Liver (tissue), 9 donors: ENCODE measurements around the gene SLC12A1. TPM values are rescaled to one million over a fixed set of nuclear protein-coding genes. Genes with fewer than 3 reads are reported as not detected.
A peak's percentile ranks its signal among the peaks of the same experiment; 100 is the strongest.

ENCODE experiments used
- DNase-seq: peaks from one replicate; pipeline ENCODE4 v3.0.0-alpha.2; 2017; ENCODE audit warnings: low spot score
- H3K27ac ChIP-seq, 2 donors: one replicate each; pipeline ENCODE4 v1.7.0; 2013; ENCODE audit warnings: inconsistent platforms in 2 of 2, low read length in 2 of 2, control low read depth in 1 of 2, low read depth in 1 of 2, mild to moderate bottlenecking in 1 of 2
- H3K27me3 ChIP-seq, 4 donors: one replicate each; pipeline versions ENCODE4 v1.6.1 to v1.7.0; 2013; ENCODE audit warnings: low read length in 3 of 4, inconsistent platforms in 1 of 4, mild to moderate bottlenecking in 1 of 4, moderate library complexity in 1 of 4; ENCODE audit not compliant: control insufficient read depth in 4 of 4, insufficient read depth in 4 of 4
- H3K36me3 ChIP-seq, 4 donors: one replicate each; pipeline versions ENCODE4 v1.6.1 to v1.7.0; 2013; ENCODE audit warnings: low read length in 3 of 4, mild to moderate bottlenecking in 3 of 4, low read depth in 1 of 4, moderate library complexity in 1 of 4; ENCODE audit not compliant: control insufficient read depth in 4 of 4, insufficient read depth in 3 of 4
- H3K4me1 ChIP-seq, 4 donors: one replicate each; pipeline versions ENCODE4 v1.6.1 to v1.7.0; 2013; ENCODE audit warnings: low read length in 3 of 4, mild to moderate bottlenecking in 3 of 4, moderate library complexity in 1 of 4; ENCODE audit not compliant: control insufficient read depth in 4 of 4, insufficient read depth in 4 of 4
- H3K4me3 ChIP-seq, 3 donors: one replicate each; pipeline versions ENCODE4 v1.6.1 to v1.7.0; 2013; ENCODE audit warnings: low read length in 3 of 3, control low read depth in 1 of 3, low read depth in 1 of 3, mild to moderate bottlenecking in 1 of 3
- H3K9ac ChIP-seq, 2 donors: one replicate each; pipeline ENCODE4 v1.7.0; 2013; ENCODE audit warnings: low read length in 2 of 2, mild to moderate bottlenecking in 2 of 2, moderate library complexity in 2 of 2, control low read depth in 1 of 2, low read depth in 1 of 2
- H3K9me3 ChIP-seq, 4 donors: one replicate each; pipeline versions ENCODE4 v1.6.1 to v1.7.0; 2013; ENCODE audit warnings: low read length in 3 of 4; ENCODE audit not compliant: control insufficient read depth in 4 of 4
- EGR1 ChIP-seq, 2 donors: IDR thresholded peaks; 2 replicates each; pipeline ENCODE4 v1.6.1; 2016 to 2018; ENCODE audit warnings: antibody characterized with exemption in 2 of 2, low read depth in 2 of 2
- FOXA1 ChIP-seq: IDR thresholded peaks from 2 replicates; pipeline ENCODE4 v1.6.1; 2016; ENCODE audit warnings: antibody characterized with exemption
- FOXA2 ChIP-seq: IDR thresholded peaks from 2 replicates; pipeline ENCODE4 v1.6.1; 2016; ENCODE audit warnings: antibody characterized with exemption
- GABPA ChIP-seq, 2 donors: IDR thresholded peaks in 1 of 2; conservative IDR thresholded peaks in 1 of 2; 2 replicates each; pipeline ENCODE4 v1.6.1; 2016; ENCODE audit warnings: antibody characterized with exemption in 2 of 2, mild to moderate bottlenecking in 1 of 2, moderate library complexity in 1 of 2
- HNF4A ChIP-seq, 2 donors: conservative IDR thresholded peaks; 2 replicates each; pipeline ENCODE4 v1.6.1; 2016; ENCODE audit warnings: antibody characterized with exemption in 2 of 2, mild to moderate bottlenecking in 2 of 2
- HNF4G ChIP-seq: IDR thresholded peaks from 2 replicates; pipeline ENCODE4 v1.6.1; 2016; ENCODE audit warnings: antibody characterized with exemption
- JUND ChIP-seq, 2 donors: IDR thresholded peaks; 2 replicates each; pipeline ENCODE4 v1.6.1; 2016; ENCODE audit warnings: antibody characterized with exemption in 2 of 2
- NR2F2 ChIP-seq: IDR thresholded peaks from 2 replicates; pipeline ENCODE4 v1.6.1; 2016; ENCODE audit warnings: antibody characterized with exemption
- RAD21 ChIP-seq, 2 donors: IDR thresholded peaks; 2 replicates each; pipeline ENCODE4 v1.6.1; 2016; ENCODE audit warnings: antibody characterized with exemption in 2 of 2, mild to moderate bottlenecking in 2 of 2
- RXRA ChIP-seq, 2 donors: IDR thresholded peaks; 2 replicates each; pipeline ENCODE4 v1.6.1; 2017 to 2018; ENCODE audit warnings: antibody characterized with exemption in 2 of 2, mild to moderate bottlenecking in 1 of 2
- TAF1 ChIP-seq: conservative IDR thresholded peaks from 2 replicates; pipeline ENCODE4 v1.6.1; 2016; ENCODE audit warnings: antibody characterized with exemption, mild to moderate bottlenecking
- YY1 ChIP-seq: IDR thresholded peaks from 2 replicates; pipeline ENCODE4 v1.6.1; 2016; ENCODE audit warnings: antibody characterized with exemption, mild to moderate bottlenecking
- WGBS: extraction: QIAGEN DNeasy Blood & Tissue Kit; methylation state at CpG from one replicate; pipeline ENCODE4 v1.1.7; 2013; 5-methylcytosine and 5-hydroxymethylcytosine counted together
- polyA plus RNA-seq, 2 donors: library from polyadenylated mRNA; stranded (reverse) in 1 of 2; unstranded in 1 of 2; fragments of 200-250 nt in 1 of 2; fragments of >200 nt in 1 of 2; fragmentation: Nextera tagmentation in 1 of 2; extraction: Ambion mirVana in 1 of 2; gene quantifications; one replicate each; pipeline versions ENCODE4 v1.2.1 to v1.2.3, GENCODE V29; 2013 to 2015
- total RNA-seq, 2 donors: library from RNA; depleted of rRNA; stranded (reverse); fragments of >200 nt; gene quantifications; one replicate each; pipeline ENCODE4 v1.2.3, GENCODE V29; 2014
- TF ChIP-seq, protein P1 (sequence below): IDR thresholded peaks from 2 replicates; pipeline ENCODE4 v1.6.1; 2016; ENCODE audit warnings: antibody characterized with exemption
- TF ChIP-seq, protein P2 (sequence below): fragments of 150-350 bp; IDR thresholded peaks from 2 replicates; pipeline ENCODE4 v1.5.1; 2017; ENCODE audit warnings: improper control_type of control experiment, low read depth, low read length; ENCODE audit not compliant: missing input control
- TF ChIP-seq, protein P3 (sequence below): IDR thresholded peaks from 2 replicates; pipeline ENCODE4 v1.6.1; 2016; ENCODE audit warnings: antibody characterized with exemption
- TF ChIP-seq, protein P4 (sequence below): IDR thresholded peaks from 2 replicates; pipeline ENCODE4 v1.6.1; 2016; ENCODE audit warnings: antibody characterized with exemption
- donor health status: healthy.
- donor health status: healthy.
- donor health status: healthy.
- donor health status: healthy.
- donor health status: healthy.

SLC12A1 gene
- total and polyA plus RNA-seq, 4 donors = 0.03 to 0.42 (median 0.09) TPM

DNA sequence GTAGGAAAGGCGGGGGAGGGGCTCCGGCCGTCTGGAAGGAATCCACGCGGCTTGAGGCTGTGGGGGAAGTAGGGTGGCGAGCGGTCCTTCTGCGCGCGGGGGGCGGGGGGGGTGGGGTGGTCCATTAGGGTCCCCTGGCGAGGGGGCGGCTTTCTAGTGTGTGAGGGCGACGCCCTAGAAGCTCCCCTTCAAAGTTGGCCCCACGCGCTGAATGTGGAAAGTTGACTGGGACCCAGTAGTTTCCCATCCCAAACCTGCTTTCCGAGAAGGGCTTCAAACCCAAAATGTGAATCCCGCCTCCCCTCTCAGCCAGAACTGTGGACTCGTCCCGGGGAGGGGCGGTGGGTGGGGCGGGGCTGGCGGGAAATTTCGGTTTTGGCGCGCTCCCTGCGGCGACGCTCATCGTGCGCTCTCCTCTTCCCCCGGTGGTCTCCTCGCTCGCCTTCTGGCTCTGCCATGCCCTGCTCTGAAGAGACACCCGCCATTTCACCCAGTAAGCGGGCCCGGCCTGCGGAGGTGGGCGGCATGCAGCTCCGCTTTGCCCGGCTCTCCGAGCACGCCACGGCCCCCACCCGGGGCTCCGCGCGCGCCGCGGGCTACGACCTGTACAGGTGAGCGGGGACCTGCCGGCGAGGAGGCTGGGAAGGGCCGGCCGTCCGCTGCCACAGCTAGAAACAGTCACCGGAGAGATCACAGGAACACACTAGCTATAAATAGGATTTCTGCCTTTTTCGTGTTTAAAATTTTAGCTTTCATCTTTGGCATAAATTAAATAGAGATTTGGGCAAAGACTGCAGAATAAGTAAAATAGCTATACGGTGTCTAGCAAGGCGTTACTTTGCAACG lies 125.9 kb downstream of the SLC12A1 start:
- no peaks in the 10 kb centered on the region for H3K9me3 ChIP-seq
- 1% methylated on average over 64 of the region's 64 CpGs for WGBS
- H3K27me3 ChIP-seq = no peaks in the 10 kb centered on the region
- TF ChIP-seq, protein P1, sequence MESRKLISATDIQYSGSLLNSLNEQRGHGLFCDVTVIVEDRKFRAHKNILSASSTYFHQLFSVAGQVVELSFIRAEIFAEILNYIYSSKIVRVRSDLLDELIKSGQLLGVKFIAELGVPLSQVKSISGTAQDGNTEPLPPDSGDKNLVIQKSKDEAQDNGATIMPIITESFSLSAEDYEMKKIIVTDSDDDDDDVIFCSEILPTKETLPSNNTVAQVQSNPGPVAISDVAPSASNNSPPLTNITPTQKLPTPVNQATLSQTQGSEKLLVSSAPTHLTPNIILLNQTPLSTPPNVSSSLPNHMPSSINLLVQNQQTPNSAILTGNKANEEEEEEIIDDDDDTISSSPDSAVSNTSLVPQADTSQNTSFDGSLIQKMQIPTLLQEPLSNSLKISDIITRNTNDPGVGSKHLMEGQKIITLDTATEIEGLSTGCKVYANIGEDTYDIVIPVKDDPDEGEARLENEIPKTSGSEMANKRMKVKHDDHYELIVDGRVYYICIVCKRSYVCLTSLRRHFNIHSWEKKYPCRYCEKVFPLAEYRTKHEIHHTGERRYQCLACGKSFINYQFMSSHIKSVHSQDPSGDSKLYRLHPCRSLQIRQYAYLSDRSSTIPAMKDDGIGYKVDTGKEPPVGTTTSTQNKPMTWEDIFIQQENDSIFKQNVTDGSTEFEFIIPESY = no peak
- TF ChIP-seq, protein P2, sequence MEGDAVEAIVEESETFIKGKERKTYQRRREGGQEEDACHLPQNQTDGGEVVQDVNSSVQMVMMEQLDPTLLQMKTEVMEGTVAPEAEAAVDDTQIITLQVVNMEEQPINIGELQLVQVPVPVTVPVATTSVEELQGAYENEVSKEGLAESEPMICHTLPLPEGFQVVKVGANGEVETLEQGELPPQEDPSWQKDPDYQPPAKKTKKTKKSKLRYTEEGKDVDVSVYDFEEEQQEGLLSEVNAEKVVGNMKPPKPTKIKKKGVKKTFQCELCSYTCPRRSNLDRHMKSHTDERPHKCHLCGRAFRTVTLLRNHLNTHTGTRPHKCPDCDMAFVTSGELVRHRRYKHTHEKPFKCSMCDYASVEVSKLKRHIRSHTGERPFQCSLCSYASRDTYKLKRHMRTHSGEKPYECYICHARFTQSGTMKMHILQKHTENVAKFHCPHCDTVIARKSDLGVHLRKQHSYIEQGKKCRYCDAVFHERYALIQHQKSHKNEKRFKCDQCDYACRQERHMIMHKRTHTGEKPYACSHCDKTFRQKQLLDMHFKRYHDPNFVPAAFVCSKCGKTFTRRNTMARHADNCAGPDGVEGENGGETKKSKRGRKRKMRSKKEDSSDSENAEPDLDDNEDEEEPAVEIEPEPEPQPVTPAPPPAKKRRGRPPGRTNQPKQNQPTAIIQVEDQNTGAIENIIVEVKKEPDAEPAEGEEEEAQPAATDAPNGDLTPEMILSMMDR = no peak
- TF ChIP-seq FOXA2 (no peak), TAF1 (no peak), RAD21 (IDR thresholded peaks at IDR 0.05) (no peak), RXRA (IDR thresholded peaks at IDR 0.05) (no peak), NR2F2 (no peak), EGR1 (IDR thresholded peaks at IDR 0.05; ENCODE audit: low read depth in 2 of 2) (no peak), GABPA (IDR thresholded peaks at IDR 0.05 in 1 of 2, conservative IDR thresholded peaks at IDR 0.05 in 1 of 2) (no peak), HNF4G (no peak), FOXA1 (no peak)
- peak; percentile 81 for DNase-seq
- peaks cover 4 to 13% (median 10%) of the 10 kb centered on the region in 4 donors for H3K4me1 ChIP-seq
- peaks cover 0 to 19% (median 11%) of the 10 kb centered on the region in 4 donors for H3K36me3 ChIP-seq
- peak overlapping the region; percentile 88 to 95 for H3K27ac ChIP-seq
- H3K4me3 ChIP-seq = peak overlapping the region; percentile 88 to 99 (median 94)
- peak overlapping the region; percentile 30 to 60 for H3K9ac ChIP-seq

DNA sequence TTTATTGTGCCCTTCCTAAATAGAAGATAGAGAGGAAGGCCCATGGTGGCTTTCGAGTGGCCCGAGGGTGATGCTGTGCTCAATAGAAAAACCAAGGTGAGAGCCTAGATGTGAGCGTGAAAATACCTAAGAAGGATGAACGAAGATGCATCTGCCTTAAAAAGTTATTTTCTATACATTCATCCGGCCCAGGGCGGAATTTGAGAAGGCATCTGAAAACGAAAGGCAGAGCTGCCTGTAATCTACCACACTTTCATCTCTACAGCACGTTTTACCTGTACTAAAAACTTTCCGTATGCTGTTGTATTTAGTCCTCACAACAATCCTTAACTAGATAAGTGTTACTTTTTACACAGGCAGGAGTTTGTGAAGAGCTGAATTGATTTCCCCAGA lies 126.5 kb downstream of the SLC12A1 start:
- H3K9ac ChIP-seq = no peak overlapping the region

DNA sequence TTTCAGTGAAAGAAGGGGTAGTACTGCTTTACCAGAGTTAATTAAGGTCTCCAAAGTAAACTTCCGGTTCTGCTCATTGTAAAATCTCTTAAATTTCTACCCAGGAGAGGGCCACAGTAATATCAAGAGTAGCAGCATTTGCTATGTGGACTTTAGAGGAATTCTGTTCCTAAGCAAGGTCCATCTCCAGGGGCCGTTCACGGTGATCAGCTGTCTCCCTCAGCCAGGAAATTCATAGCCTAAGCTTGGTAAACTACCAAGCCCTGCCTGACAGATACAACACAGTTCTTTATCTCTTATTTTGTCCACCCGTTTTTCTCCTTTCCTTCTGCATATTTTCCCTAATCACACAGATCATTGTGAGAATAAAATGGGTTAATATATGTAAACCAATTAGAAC lies 127.4 kb downstream of the SLC12A1 start:
- no peaks in the 10 kb centered on the region for H3K9me3 ChIP-seq
- no peak overlapping the region for H3K4me3 ChIP-seq
- 51% methylated on average over 4 of the region's 4 CpGs for WGBS
- H3K27me3 ChIP-seq = no peaks in the 10 kb centered on the region
- H3K4me1 ChIP-seq = peaks cover 4 to 13% (median 10%) of the 10 kb centered on the region in 4 donors
- DNase-seq = no peak
- no peak overlapping the region for H3K27ac ChIP-seq
- H3K9ac ChIP-seq = no peak overlapping the region
- peaks cover 0 to 25% (median 13%) of the 10 kb centered on the region in 4 donors for H3K36me3 ChIP-seq
- TF ChIP-seq, protein P3, sequence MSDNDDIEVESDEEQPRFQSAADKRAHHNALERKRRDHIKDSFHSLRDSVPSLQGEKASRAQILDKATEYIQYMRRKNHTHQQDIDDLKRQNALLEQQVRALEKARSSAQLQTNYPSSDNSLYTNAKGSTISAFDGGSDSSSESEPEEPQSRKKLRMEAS = no peak
- no peak for TF ChIP-seq HNF4G
- no peak for TF ChIP-seq NR2F2
- TF ChIP-seq HNF4A (conservative IDR thresholded peaks at IDR 0.05) = no peak
- TF ChIP-seq, protein P2 = no peak
- TF ChIP-seq RXRA (IDR thresholded peaks at IDR 0.05) = no peak
- no peak for TF ChIP-seq TAF1
- no peak for TF ChIP-seq JUND (IDR thresholded peaks at IDR 0.05)
- no peak for TF ChIP-seq EGR1 (IDR thresholded peaks at IDR 0.05; ENCODE audit: low read depth in 2 of 2)
- TF ChIP-seq, protein P4, sequence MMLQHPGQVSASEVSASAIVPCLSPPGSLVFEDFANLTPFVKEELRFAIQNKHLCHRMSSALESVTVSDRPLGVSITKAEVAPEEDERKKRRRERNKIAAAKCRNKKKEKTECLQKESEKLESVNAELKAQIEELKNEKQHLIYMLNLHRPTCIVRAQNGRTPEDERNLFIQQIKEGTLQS = no peak
- no peak for TF ChIP-seq YY1
- no peak for TF ChIP-seq GABPA (IDR thresholded peaks at IDR 0.05 in 1 of 2, conservative IDR thresholded peaks at IDR 0.05 in 1 of 2)

More for the DNA sequence above, 126.5 kb downstream of the SLC12A1 start:
- no peak for DNase-seq
- H3K27ac ChIP-seq = no peak overlapping the region
- no peaks in the 10 kb centered on the region for H3K9me3 ChIP-seq
- no peak for TF ChIP-seq FOXA1
- TF ChIP-seq, protein P3 = no peak
- TF ChIP-seq HNF4G = no peak
- TF ChIP-seq NR2F2 = no peak
- no peaks in the 10 kb centered on the region for H3K27me3 ChIP-seq
- WGBS = 65% methylated on average over 9 of the region's 9 CpGs
- H3K4me1 ChIP-seq = peaks cover 4 to 13% (median 10%) of the 10 kb centered on the region in 4 donors
- H3K36me3 ChIP-seq = peaks cover 0 to 19% (median 12%) of the 10 kb centered on the region in 4 donors
- no peak overlapping the region for H3K4me3 ChIP-seq
